CD4-positive, alpha-beta memory T cell (primary cell): ENCODE results near the gene PKDCC. TPM values are rescaled to one million over a fixed set of nuclear protein-coding genes. Genes with fewer than 3 reads are reported as not detected.
A peak's percentile ranks its signal among the peaks of the same experiment; 100 is the strongest.

Experiments
- CTCF ChIA-PET: fragments of 350-600 bp; sonication (Branson Sonifier 250); formaldehyde crosslinking; loops from one replicate; lab custom pipeline; 2021; ENCODE audit warnings: inconsistent platforms; ENCODE audit not compliant: partially characterized antibody; lab: Charles Lee
- POLR2A ChIA-PET: fragments of 350-600 bp; sonication (Branson Sonifier 250); formaldehyde crosslinking; loops from one replicate; lab custom pipeline; 2021; ENCODE audit not compliant: partially characterized antibody; lab: Charles Lee
- DNase-seq, 5 donors: peaks; one replicate each; pipeline versions ENCODE4 v3.0.0 to v3.0.0-alpha.2; 2020 to 2022; ENCODE audit warnings: mixed read lengths in 1 of 5
- H3K27ac ChIP-seq: one replicate; pipeline ENCODE4 v1.7.0; 2013; ENCODE audit warnings: low read depth, low read length
- H3K27me3 ChIP-seq: 2 replicates; pipeline ENCODE4 v1.7.0; 2013; ENCODE audit warnings: mild to moderate bottlenecking, low read length, moderate library complexity; ENCODE audit not compliant: insufficient read depth
- H3K36me3 ChIP-seq: 2 replicates; pipeline ENCODE4 v1.7.0; 2013; ENCODE audit warnings: mild to moderate bottlenecking, low read length, moderate library complexity; ENCODE audit not compliant: insufficient read depth
- H3K4me1 ChIP-seq: 2 replicates; pipeline ENCODE4 v1.7.0; 2013; ENCODE audit warnings: mild to moderate bottlenecking, low read length, moderate library complexity; ENCODE audit not compliant: insufficient read depth
- H3K4me3 ChIP-seq, 2 donors: one replicate each; pipeline ENCODE4 v1.7.0; 2013; ENCODE audit warnings: low read length in 2 of 2, mild to moderate bottlenecking in 1 of 2
- H3K9me3 ChIP-seq, 2 donors: one replicate each; pipeline ENCODE4 v1.7.0; 2013; ENCODE audit warnings: low read length in 2 of 2, control low read depth in 1 of 2; ENCODE audit not compliant: control insufficient read depth in 1 of 2
- H3K27ac Mint-ChIP-seq, 7 donors: one replicate each; pipeline ENCODE4 v1.8.0; 2020 to 2021; ENCODE audit warnings: mixed read lengths in 7 of 7, mild to moderate bottlenecking in 6 of 7, inconsistent platforms in 3 of 7, moderate library complexity in 3 of 7
- H3K27me3 Mint-ChIP-seq, 2 donors: one replicate each; pipeline ENCODE4 v1.8.0; 2020 to 2021; ENCODE audit warnings: mixed read lengths in 2 of 2
- H3K36me3 Mint-ChIP-seq, 2 donors: one replicate each; pipeline ENCODE4 v1.8.0; 2020 to 2021; ENCODE audit warnings: mixed read lengths in 2 of 2, inconsistent platforms in 1 of 2, mild to moderate bottlenecking in 1 of 2
- H3K4me1 Mint-ChIP-seq, 4 donors: one replicate each; pipeline ENCODE4 v1.8.0; 2020 to 2021; ENCODE audit warnings: mixed read lengths in 4 of 4, mild to moderate bottlenecking in 1 of 4
- H3K4me3 Mint-ChIP-seq, 8 donors: one replicate each; pipeline ENCODE4 v1.8.0; 2020 to 2021; ENCODE audit warnings: mixed read lengths in 8 of 8, mild to moderate bottlenecking in 7 of 8, moderate library complexity in 6 of 8, inconsistent platforms in 3 of 8
- H3K9me3 Mint-ChIP-seq, 8 donors: one replicate each; pipeline ENCODE4 v1.8.0; 2020 to 2021; ENCODE audit warnings: mixed read lengths in 8 of 8, mild to moderate bottlenecking in 5 of 8, inconsistent platforms in 3 of 8, moderate library complexity in 1 of 8
- intact Hi-C: fragments of 100-400 bp; cut with micrococcal nuclease; formaldehyde crosslinking; loops from one replicate; pipeline ENCODE4 v1.15.1; 2023
- polyA plus RNA-seq, 2 donors: library from polyadenylated mRNA; unstranded; fragments of 300-500 nt; fragmentation: Illumina TruSeq; gene quantifications; one replicate each; pipeline ENCODE4 v1.2.3, GENCODE V29; 2021
- total RNA-seq, 2 experiments: library from RNA; stranded (reverse); gene quantifications; one replicate each; pipeline ENCODE4 v1.2.3, GENCODE V29; 2021

Gene PKDCC
- total and polyA plus RNA-seq, 4 experiments from 2014 or later = 0.41 TPM; not detected in 3

DNA sequence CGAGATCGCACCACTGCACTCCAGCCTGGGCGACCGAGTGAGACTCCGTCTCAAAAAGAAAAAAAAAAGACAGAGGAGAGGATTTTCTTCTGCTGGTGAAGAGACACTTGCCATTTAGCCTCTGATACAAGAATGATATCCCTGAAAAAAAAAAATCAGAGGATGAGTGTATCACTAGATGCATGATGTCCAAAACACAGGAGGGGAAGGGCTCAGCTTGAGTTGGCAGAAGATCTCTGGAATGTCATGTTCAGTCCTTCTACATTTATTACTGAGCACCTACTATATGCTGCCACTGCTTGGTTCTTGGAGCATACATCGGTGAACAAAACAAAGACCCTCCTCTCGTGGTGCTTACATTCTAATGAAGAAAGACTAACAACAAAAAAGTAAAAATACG, 10.9 kb upstream of the PKDCC start:
- H3K36me3 ChIP-seq = no peaks in the 10 kb centered on the region
- DNase-seq = no peak
- peaks cover 0 to 5% (median 3%) of the 10 kb centered on the region in 4 donors for H3K4me1 Mint-ChIP-seq
- peaks cover 2 to 6% of the 10 kb centered on the region in 2 donors for H3K27me3 Mint-ChIP-seq
- H3K9me3 ChIP-seq = no peaks in the 10 kb centered on the region
- no peaks in the 10 kb centered on the region for H3K27me3 ChIP-seq
- H3K27ac ChIP-seq = no peak overlapping the region
- POLR2A ChIA-PET = no interaction called here
- CTCF ChIA-PET = no interaction called here
- H3K4me3 Mint-ChIP-seq = no peak overlapping the region
- no peak overlapping the region for H3K4me3 ChIP-seq
- H3K9me3 Mint-ChIP-seq = peaks cover 0 to 4% (median 0%) of the 10 kb centered on the region in 8 donors
- intact Hi-C loops = no loop called here
- H3K27ac Mint-ChIP-seq = peak overlapping the region in 1 of 7 donors; percentile 18
- H3K36me3 Mint-ChIP-seq = no peaks in the 10 kb centered on the region
- H3K4me1 ChIP-seq = no peaks in the 10 kb centered on the region

DNA sequence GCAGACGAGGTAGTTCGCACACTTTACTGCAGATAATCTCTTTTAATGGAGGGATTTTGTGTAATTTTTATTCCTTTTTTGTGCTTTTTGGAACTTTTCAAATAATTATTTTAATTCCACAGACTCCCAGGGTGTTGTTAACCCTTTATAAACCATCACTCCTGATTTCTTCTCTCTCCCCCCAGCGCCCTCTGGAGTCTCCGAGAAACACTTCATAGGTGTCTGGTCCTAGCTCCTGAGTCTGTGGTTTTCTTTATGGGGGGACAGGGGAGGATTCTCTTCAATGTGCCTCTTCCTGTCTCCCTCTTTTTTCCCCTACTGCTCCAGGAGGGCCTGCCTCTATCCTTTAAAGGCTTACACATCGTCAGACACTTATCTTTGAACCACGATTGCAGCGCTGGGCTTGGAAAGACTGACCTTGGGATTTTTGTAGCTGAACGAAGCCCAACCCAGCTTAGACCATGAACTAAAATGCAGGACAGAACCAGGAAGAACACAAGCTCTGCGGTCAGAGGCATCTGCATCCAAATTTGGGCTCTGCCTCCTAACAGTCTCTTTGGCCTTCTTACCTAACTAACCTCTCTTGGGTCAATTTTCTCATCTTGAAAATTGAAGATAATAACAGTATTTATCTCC, 7.1 kb upstream of the PKDCC start:
- Mint-ChIP-seq H3K4me1 (peaks cover 0 to 5% (median 1%) of the 10 kb centered on the region in 4 donors), H3K27me3 (peaks cover 15 to 22% of the 10 kb centered on the region in 2 donors), H3K9me3 (peaks cover 0 to 4% (median 0%) of the 10 kb centered on the region in 8 donors), H3K27ac (no peak overlapping the region), H3K36me3 (no peaks in the 10 kb centered on the region), H3K4me3 (no peak overlapping the region)
- ChIA-PET POLR2A (no interaction called here), CTCF (no interaction called here)
- Histone ChIP-seq H3K4me3 (no peak overlapping the region), H3K4me1 (no peaks in the 10 kb centered on the region), H3K27me3 (peaks cover 4% of the 10 kb centered on the region), H3K9me3 (no peaks in the 10 kb centered on the region), H3K36me3 (no peaks in the 10 kb centered on the region), H3K27ac (no peak overlapping the region)
- intact Hi-C loops = no loop called here
- no peak for DNase-seq

DNA sequence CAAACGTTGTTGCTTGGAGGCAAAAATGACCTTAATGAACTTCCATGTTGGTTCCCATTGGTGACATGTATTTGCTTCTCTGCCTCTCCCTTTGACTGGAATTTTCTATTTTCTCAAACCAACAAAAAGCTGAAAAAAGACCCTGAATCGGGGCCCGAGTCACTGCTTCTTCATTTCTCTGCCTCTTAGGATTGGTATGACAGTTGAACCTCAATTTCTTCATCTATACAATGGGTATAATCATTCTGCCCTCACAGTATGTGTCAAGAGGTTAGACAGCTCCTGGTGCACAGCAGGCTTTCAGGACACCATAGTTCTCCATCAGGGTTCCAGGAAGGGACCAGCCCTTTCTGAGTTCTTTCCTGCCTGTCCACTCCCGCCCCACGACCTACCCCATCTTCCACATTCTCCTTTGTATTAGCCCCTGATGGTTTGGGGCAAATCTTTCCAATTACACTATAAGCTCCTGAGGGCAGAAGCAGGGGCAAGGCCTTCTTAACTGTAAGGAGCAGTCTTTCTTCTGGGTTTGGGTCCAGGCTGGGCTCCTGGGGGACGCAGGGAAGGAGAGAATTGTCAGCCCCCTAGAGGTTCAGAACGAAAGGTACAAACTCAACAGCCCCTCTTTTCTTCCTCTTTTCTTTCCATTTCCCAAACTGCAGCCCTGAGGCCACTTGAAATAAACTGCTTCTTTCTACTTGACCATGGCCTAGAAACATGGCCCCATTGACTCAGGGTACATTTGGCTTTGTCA, 6.3 kb upstream of the PKDCC start:
- peak overlapping the region in 2 of 7 donors; percentile 1 to 19 for H3K27ac Mint-ChIP-seq
- intact Hi-C loops = no loop called here

DNA sequence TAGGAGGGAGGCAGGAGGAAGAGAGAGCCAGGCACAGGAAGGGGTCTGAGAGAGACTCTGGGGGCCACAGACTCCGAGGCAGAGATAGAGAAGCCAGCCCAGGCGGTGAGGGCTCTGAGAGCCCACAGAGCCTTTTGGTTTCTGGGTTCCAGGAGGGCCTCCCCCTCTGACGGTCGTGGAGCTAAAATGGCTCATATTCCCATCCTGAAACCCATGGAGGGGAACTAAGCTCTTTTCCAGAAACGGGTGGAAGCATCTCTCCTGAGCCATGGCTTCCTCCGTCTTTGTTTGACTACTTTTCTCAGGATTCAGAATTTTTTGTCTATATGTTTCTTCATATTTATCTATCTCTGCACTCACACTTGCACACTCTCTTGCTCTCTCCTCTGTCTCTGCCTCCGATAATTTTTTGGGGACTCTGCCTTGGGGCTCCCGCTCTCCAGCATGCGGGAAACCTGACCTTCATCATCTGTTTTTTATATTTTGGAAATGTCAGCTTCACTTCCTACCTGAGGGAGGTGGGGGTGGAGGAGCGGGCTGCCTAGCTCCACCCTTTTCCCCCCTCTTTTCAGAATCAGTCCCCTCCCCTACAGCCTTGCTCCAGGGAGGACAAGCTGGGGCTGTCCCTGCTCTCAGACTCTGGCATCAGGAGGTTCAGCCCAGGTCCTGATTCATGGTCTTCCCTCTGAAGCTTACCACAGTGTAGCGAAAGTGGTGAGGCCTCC, 5.0 kb upstream of the PKDCC start:
- Mint-ChIP-seq H3K9me3 (peaks cover 0 to 4% (median 0%) of the 10 kb centered on the region in 8 donors), H3K4me3 (no peak overlapping the region), H3K27ac (no peak overlapping the region), H3K4me1 (peaks cover 2 to 12% (median 4%) of the 10 kb centered on the region in 4 donors), H3K27me3 (peaks cover 25 to 31% of the 10 kb centered on the region in 2 donors), H3K36me3 (no peaks in the 10 kb centered on the region)
- Histone ChIP-seq H3K27me3 (peaks cover 10% of the 10 kb centered on the region), H3K36me3 (no peaks in the 10 kb centered on the region), H3K27ac (no peak overlapping the region), H3K4me3 (no peak overlapping the region), H3K9me3 (no peaks in the 10 kb centered on the region), H3K4me1 (peaks cover 6% of the 10 kb centered on the region)
- ChIA-PET CTCF (no interaction called here), POLR2A (no interaction called here)
- intact Hi-C loops = no loop called here
- no peak for DNase-seq

More for the DNA sequence above, 6.3 kb upstream of the PKDCC start:
- Mint-ChIP-seq H3K9me3 (peaks cover 0 to 4% (median 0%) of the 10 kb centered on the region in 8 donors), H3K4me1 (peaks cover 0 to 6% (median 0%) of the 10 kb centered on the region in 4 donors), H3K4me3 (no peak overlapping the region), H3K36me3 (no peaks in the 10 kb centered on the region), H3K27me3 (peaks cover 19 to 23% of the 10 kb centered on the region in 2 donors)
- DNase-seq = no peak
- ChIA-PET CTCF (no interaction called here), POLR2A (no interaction called here)
- no peaks in the 10 kb centered on the region for H3K9me3 ChIP-seq
- no peaks in the 10 kb centered on the region for H3K36me3 ChIP-seq
- no peaks in the 10 kb centered on the region for H3K4me1 ChIP-seq
- H3K4me3 ChIP-seq = no peak overlapping the region
- no peak overlapping the region for H3K27ac ChIP-seq
- peaks cover 10% of the 10 kb centered on the region for H3K27me3 ChIP-seq

DNA sequence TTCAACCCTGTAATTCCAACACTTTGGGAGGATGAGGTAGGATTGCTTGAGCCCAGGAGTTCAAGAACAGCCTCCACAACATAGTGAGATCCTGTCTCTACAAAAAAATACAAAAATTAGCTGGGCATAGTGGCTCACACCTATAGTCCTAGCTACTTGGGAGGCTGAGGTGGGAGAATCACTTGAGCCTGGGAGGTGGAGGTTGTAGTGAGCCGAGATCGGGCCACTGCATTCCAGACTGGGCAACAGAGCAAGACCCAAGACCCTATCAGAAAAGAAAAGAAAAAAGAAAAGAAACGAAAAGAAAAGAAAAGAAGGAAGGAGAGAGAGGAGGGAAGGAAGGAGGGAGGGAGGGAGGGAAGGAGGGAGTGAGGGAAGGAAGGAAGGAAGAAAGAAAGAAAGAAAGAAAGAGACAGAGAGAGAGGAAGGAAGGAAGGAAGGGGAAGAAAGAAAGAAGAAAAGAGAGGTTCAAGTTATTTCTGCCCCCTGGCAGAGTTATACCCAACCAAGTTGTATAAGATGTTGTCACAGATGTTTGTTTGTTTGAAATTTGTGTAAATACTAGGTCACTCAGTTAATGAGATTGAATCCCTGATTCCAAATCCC, 3.9 kb upstream of the PKDCC start:
- Histone ChIP-seq H3K4me1 (peaks cover 6% of the 10 kb centered on the region), H3K36me3 (no peaks in the 10 kb centered on the region), H3K27me3 (peaks cover 14% of the 10 kb centered on the region), H3K27ac (no peak overlapping the region), H3K9me3 (no peaks in the 10 kb centered on the region), H3K4me3 (no peak overlapping the region)
- ChIA-PET CTCF (no interaction called here), POLR2A (no interaction called here)
- DNase-seq = no peak
- H3K9me3 Mint-ChIP-seq = peaks cover 0 to 4% (median 0%) of the 10 kb centered on the region in 8 donors
- H3K27me3 Mint-ChIP-seq = peaks cover 28 to 31% of the 10 kb centered on the region in 2 donors
- H3K36me3 Mint-ChIP-seq = no peaks in the 10 kb centered on the region
- H3K4me1 Mint-ChIP-seq = peaks cover 2 to 16% (median 5%) of the 10 kb centered on the region in 4 donors
- intact Hi-C loops = no loop called here
- H3K4me3 Mint-ChIP-seq = no peak overlapping the region
- no peak overlapping the region for H3K27ac Mint-ChIP-seq

DNA sequence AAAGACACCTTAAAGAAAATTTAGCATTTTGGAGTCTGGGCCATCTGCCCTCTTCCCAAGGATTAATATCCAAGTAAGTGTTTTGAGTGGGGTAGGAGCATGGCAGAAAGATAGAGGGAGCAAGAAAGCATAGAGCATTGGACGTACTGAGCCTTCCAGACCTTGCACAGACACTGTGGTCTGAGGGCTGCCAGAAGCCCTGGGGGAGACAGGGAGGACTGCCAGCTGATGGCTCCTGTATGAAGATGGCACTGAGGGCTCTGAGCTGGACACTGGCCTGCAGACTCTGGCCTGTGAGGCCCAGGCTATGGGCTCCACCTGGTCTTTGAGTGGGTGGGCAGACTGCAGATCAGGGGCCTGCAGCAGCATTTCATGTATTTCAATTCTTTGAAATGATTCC, 2.9 kb upstream of the PKDCC start:
- peaks cover 17% of the 10 kb centered on the region for H3K27me3 ChIP-seq
- Mint-ChIP-seq H3K4me1 (peaks cover 2 to 18% (median 5%) of the 10 kb centered on the region in 4 donors), H3K4me3 (peak overlapping the region in 2 of 8 donors; percentile 23 to 41), H3K36me3 (no peaks in the 10 kb centered on the region), H3K9me3 (peaks cover 0 to 4% (median 0%) of the 10 kb centered on the region in 8 donors), H3K27me3 (peaks cover 30 to 35% of the 10 kb centered on the region in 2 donors), H3K27ac (no peak overlapping the region)
- intact Hi-C loops = no loop called here
- no peaks in the 10 kb centered on the region for H3K9me3 ChIP-seq
- no peak for DNase-seq
- H3K36me3 ChIP-seq = no peaks in the 10 kb centered on the region
- CTCF ChIA-PET = no interaction called here
- POLR2A ChIA-PET = no interaction called here
- H3K27ac ChIP-seq = no peak overlapping the region
- H3K4me1 ChIP-seq = peaks cover 6% of the 10 kb centered on the region
- no peak overlapping the region for H3K4me3 ChIP-seq

DNA sequence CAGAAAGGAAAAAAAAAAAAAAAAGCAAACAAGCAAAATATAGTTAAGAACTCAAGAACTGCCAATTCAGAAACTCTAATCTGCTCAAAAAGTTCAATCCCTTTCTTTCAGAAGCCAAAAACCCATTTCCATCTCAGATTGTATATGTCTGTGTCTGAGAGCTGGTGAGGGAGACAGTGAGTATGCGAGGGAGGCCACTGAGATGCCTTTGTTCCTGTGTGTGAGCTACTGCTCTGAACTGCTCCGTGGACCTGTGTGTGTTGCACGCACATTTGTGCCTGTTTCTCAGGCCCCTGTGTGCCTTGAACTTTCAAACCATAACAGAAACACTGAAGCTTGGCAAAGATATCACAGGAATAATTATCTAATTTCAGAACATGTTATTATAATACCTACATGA, 2.5 kb upstream of the PKDCC start:
- Histone ChIP-seq H3K9me3 (no peaks in the 10 kb centered on the region), H3K27ac (no peak overlapping the region), H3K27me3 (peaks cover 17% of the 10 kb centered on the region), H3K36me3 (no peaks in the 10 kb centered on the region), H3K4me1 (peaks cover 6% of the 10 kb centered on the region), H3K4me3 (no peak overlapping the region)
- Mint-ChIP-seq H3K9me3 (peaks cover 0 to 4% (median 0%) of the 10 kb centered on the region in 8 donors), H3K36me3 (no peaks in the 10 kb centered on the region), H3K27me3 (peaks cover 33 to 35% of the 10 kb centered on the region in 2 donors), H3K4me1 (peaks cover 2 to 18% (median 5%) of the 10 kb centered on the region in 4 donors), H3K27ac (no peak overlapping the region), H3K4me3 (peak overlapping the region in 2 of 8 donors; percentile 48 to 61)
- ChIA-PET POLR2A (no interaction called here), CTCF (no interaction called here)
- no peak for DNase-seq
- intact Hi-C loops = no loop called here
